HG02763 (cell line): ENCODE measurements around the gene NHEJ1.

ENCODE experiments used
- ATAC-seq: cut with Tn5 transposase; IDR thresholded peaks from one replicate; pipeline ENCODE4 v1.9.1; 2021; ENCODE audit warnings: mild to moderate bottlenecking, moderate library complexity; ENCODE audit not compliant: unreplicated experiment

NHEJ1 gene

GRCh38 chr2:219059725-219060682 is 100.6 kb downstream of the NHEJ1 start:
- ATAC-seq = no peak

DNA sequence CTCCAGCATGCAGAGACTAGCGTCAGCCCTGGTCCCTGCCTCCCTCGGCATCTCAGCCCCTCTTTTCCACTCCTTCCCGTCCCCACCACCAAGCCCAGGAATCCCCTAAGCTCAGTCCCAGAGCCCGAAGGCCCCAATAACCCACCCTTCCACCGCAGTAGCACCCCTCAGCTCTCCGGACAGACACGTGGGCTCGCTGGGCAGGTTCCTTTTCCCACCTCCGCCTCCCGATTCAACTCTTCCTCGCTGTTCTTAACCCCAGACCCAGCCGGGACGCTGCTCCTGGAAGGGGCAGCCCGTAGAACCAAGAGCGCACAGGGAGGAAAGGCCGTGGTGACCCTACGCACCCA is 101.3 kb downstream of the NHEJ1 start:
- no peak for ATAC-seq

GRCh38 chr2:219058541-219059374 is 101.9 kb downstream of the NHEJ1 start:
- ATAC-seq = no peak

DNA sequence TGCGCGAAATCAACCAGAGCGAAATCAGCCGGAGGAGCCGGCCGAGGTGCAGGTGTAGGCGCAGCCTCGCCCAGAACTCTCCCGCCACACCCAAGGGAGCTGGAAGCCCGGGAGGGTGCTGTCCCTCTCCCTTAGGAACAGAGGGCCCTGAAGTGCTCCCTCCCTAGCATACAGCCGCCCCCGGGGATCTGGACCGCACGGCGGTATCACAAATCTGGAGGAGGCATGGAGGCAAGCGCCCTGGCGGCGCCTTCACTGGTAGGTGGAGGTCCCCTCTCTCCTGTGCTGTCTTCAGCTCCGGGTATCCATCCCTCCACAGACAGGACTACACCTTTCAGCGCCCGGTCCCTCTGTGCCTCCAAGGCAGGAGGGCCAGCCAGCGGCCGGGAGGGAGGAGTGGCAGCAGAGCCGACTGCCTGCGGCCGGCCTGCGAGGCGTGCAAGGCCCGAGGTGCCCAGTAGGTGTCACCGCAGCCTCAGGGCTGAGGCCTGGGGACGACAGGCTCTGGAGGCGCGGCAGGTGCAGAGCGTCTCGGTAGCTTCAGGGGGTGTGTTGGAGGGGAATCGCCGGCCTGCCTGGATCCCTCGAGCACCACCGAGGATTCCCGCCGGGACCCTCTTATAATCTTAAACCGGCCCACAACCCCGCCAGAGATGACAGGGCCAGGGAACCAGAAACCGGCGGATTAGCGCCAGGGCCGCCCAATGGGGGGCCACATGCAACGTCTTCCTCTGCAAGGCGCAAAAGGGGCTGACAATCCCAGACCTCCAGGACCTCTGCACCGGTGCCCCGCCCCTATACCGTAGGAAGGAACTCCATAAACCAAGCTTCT is 102.7 kb downstream of the NHEJ1 start:
- peak; percentile 66 for ATAC-seq

DNA sequence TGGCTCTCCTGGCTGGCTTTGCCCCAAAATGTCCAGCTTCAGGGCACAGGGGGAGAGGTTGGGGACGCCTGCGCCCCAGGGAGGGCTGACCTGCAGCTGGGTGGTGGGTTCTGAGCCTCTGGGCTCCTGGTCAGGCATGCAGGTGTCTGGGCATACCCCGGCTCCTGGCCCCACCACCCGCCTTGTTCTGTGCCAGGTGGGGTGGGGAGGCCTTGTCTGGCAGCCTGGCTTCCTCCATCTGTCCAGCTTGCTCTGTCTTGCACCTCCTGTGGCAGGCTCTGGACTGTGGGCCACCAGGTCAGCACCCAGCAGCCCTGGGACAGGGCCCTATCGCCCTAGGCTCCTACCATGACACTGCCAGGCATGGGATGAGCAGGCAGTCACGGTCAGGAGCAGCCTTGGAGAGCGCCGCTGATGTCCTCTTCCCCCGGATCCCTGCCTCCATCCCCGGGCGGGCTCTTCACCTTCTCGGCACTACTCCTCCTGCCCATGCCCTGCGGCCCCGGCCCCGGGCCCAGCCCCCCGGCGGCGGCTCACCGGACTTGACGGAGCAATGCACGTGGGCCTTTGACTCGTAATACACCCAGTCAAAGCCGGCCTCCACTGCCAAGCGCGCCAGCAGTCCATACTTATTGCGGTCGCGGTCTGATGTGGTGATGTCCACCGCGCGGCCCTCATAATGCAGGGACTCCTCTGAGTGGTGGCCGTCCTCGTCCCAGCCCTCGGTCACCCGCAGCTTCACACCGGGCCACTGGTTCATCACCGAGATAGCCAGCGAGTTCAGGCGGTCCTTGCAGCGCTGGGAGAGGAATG is 103.5 kb downstream of the NHEJ1 start:
- no peak for ATAC-seq

DNA sequence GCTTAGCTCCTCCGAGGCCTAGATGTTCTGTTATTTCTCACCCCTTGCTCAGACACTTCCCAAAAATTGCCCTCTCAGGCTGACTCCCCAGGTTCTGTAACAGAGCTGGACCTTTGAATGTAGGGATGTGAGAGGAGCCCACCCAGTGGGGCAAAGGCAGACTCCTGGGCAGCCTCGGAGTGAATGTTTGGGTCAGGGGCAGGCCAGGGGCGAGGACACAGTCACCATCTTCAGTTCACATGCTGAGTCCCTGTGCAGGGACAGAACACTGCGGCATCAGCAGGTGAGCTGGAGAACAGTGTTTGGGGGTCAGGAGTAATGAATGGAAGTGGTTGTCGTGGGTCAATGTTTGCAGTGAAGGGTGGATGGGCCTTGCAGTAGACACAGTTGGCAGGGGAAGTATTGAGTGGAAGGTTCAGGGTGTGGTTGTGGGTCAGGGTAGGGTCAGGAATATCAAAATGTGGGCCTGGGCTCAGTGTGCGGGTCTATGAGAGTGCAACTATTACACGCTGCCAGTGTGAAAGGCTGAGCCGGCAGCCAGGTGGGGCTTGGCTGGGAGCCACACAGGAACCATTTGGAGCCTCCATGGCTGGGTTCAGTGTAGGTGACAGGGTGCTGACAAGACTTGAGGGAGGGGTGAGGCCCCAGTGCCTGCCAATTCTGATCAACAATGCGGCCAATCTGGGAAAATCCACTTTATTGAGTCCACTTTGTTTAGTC is 104.3 kb downstream of the NHEJ1 start:
- ATAC-seq = no peak

GRCh38 chr2:219054956-219055903 is 105.4 kb downstream of the NHEJ1 start:
- ATAC-seq = no peak

GRCh38 chr2:219049282-219049681 is 111.3 kb downstream of the NHEJ1 start:
- ATAC-seq = no peak

DNA sequence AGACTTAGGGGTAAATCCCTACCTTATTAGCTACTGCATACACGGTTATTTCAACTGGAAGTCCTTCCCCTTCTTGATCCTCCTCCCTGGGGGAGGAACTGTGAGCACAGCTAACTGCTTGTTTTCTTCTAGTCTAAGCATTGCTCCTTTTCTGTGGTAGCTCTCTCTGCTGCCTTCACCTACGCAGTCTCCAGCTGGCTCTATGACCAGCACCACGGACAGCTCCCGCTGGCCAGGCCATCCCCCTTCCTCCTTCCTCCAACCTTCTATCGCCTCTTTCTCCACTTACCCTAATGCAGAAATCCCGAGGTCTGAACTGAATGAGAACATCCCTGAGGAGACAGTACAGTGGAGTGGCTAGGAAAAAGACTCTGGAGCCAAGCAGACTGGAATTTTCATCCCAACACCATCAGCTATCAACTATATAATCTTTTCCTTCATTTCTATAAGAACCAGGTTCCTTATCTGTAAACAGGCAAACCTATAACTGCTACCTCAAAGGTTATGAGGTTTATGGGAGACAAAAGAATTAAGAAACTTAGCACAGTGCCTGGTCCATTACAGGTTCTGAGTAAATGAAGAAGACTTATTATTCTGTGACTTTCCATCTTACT is 114.6 kb downstream of the NHEJ1 start:
- no peak for ATAC-seq

DNA sequence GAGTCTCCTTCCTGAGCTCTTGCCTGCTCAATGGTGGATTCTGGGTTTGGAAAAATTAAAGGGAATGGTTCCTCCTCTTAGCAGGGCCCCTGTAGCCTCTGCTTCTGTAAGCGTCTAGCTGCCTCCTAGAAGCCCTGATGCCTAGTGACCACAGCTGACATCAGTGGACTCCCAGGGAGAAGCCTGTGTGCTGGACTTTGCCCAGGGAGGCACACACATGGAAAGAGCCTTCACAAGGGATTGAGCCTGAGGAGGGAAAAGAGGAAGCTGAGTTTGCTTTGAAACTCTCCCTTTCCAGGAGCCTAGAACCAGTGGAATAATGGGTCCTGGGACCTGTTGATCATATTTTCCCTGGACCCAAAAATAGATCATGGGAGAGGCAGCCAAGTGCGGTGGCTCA is 117.9 kb downstream of the NHEJ1 start:
- ATAC-seq = no peak

DNA sequence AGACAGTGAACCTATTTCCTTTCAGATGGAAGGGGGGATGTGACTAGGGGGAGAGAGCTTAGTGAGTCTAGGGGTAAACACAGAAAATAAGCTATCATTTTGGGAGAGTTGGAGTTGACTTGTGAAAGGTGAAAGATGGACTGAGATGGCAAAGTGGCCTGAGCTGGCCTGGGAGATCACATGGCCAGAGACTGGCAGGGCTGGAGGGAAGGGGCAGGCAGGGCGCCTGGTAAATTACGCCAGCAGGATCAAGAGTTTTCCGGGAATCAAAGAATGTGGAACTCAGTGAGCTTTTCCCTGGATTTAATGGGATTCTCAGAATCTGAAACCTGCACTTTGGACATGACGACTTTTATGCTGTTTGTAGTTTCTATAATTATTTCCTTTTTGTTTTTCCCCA is 118.5 kb downstream of the NHEJ1 start:
- ATAC-seq = no peak

DNA sequence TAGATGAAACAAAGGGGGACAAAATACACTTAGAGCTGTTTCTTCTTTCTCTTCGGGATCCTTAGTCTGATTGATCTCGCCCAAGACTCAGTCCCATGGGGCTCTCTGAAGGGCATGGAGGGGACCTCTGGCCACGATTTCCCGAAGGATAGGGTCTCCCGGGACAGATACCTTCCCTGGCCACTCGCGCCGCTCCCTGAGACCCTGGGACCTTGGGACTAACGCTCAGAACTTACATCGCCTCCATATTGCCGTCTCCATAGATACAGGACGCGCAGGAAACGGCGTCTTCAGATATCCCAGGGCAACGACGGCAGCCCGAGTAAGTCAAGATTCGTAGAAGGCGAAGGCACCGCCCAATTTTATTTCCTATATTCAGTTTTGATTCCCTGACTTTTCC is 119.4 kb downstream of the NHEJ1 start, which contains the start of gene CFAP65:
TSS of gene CFAP65 (minus strand) at position 265 of the 400 bp plus-strand sequence. CDS start 2,468 bp downstream, outside the sequence.
- ATAC-seq = no peak

DNA sequence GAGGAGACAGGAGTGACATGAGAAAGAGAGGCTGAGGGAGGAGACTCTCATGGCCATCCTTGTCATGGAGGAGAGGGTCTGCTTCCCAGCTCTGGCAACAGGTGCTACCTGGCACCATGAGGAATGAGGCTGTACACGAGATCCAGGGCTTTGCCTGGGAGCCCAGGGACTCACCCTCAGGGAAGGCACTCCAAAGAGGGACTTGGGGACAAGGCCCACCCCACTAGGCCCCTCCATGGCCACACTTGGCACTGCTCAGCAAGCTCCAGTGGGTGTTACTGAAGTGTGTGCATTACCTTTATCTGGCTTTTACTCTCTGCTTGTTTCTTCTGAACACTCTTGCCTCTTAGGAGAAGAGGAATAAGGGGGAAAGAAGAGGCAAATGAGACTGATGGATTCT is 122.0 kb downstream of the NHEJ1 start:
- no peak for ATAC-seq

DNA sequence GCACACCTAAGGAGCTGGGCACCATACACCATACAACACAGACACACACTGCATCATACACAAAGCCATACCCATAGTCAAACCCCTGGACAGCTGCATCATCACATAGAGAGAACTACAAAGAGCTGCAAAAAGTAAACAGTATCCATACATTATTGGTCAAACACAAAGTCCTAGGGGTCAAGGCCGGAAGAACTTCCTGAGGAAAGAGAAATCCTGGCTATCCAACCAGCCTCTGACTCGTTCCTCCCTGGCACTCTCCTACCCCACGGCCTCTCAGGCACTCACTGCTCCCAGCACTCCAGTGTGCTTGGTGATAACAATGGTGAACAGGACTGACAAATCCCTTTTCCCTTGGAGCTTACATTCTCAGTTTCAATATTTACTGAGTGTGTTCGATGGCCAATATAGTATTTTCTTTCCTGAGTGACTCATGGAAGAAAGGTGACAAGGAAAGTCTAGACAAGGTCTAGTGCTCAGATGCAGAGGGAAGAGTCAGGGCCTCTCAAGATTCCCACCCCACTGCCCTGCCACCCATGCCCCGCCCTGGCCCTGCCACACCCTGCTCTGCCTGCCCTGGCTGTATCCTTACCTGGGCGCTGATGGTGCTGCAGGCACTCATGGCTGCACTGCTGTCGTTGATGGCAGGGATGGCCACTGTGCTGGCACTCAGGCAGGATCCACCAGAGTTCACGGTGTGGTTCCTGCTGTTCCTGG is 122.7 kb downstream of the NHEJ1 start:
- no peak for ATAC-seq

GRCh38 chr2:219035942-219036341 is 124.7 kb downstream of the NHEJ1 start:
- ATAC-seq = no peak

DNA sequence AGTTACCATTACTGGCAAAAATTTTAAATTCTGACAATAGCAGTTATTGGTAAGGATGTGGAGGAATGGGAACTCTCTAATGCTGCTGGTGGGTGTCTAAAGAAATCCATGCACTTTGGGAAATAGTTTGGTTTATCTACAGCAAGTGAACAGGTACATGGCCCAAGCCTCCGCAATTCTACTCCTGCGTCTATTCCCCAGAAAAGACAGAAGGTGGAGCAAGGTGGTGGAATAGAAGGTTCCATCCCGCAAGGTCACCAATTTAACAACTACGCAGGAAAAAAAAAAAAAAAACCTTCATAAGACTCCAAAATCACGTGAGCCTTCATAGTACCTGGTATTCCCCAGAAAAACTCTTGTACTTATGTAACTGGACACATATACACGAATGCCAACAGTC is 125.8 kb downstream of the NHEJ1 start:
- no peak for ATAC-seq

DNA sequence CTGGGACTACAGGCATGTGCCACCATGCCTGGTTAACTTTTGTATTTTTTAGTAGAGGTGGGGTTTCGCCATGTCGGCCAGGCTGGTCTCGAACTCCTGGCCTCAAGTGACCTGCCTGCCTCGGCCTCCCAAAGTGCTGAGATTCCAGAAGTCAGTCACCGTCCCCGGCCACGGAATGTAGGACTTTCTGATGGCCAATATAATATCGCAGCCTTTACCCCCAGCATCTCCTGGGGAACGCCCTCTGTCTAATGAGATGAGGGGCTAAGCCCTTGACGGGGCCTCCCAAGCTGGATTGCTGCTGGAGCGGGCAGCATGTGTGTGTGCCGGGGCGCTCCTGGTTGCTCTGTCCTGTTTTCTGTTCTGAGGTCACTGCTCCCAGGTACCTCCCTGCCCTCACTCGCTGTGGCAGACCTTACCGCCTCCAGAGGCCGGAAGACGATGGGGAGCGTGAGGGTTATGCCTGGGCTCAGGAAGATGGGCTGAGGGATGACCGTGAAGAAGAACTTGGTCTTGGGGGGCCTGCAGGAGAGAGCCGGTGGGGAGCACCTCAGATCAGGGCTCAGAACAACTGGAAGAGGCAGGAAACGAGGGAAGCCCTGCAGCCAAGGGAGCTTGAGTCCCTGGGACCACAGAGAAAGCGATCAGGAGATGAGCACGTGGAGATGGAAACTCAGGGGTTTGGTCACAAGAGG is 128.4 kb downstream of the NHEJ1 start:
- no peak for ATAC-seq
